NCI-H510A treated with DMSO at 0.1 percent for 48 hours (cell line): ENCODE measurements around the gene CARMIL1.
A peak's percentile ranks its signal among the peaks of the same experiment; 100 is the strongest.

Source experiments
- DNase-seq: peaks from one replicate; lab custom pipeline; 2025; lab: John Stamatoyannopoulos, UW

The CARMIL1 gene

GRCh38 chr6:25336996-25337395 is 57.8 kb downstream of the CARMIL1 start:
- no peak for DNase-seq

GRCh38 chr6:25337431-25337830 is 58.3 kb downstream of the CARMIL1 start:
- no peak for DNase-seq

GRCh38 chr6:25340431-25341202 is 61.4 kb downstream of the CARMIL1 start:
- no peak for DNase-seq

- DNase-seq, result no peak
These were observed 62.0 kb downstream of the CARMIL1 start for GRCh38 chr6:25341203-25341552.

- no peak for DNase-seq
These were observed 62.9 kb downstream of the CARMIL1 start for GRCh38 chr6:25341923-25342619.

- DNase-seq, result no peak
These were observed 63.6 kb downstream of the CARMIL1 start for GRCh38 chr6:25342802-25343201.

- no peak for DNase-seq
These were observed 64.8 kb downstream of the CARMIL1 start for GRCh38 chr6:25343984-25344383.

GRCh38 chr6:25344827-25345226 is 65.7 kb downstream of the CARMIL1 start:
- no peak for DNase-seq

- peak; percentile 91 for DNase-seq
These were observed 66.9 kb downstream of the CARMIL1 start for GRCh38 chr6:25346064-25346463.

GRCh38 chr6:25350573-25350972 is 71.4 kb downstream of the CARMIL1 start:
- DNase-seq, result no peak

- DNase-seq, result no peak
These were observed 72.3 kb downstream of the CARMIL1 start for GRCh38 chr6:25351485-25351884.

GRCh38 chr6:25352285-25352684 is 73.1 kb downstream of the CARMIL1 start:
- no peak for DNase-seq

- DNase-seq, result no peak
These were observed 75.1 kb downstream of the CARMIL1 start for GRCh38 chr6:25354078-25354932.

GRCh38 chr6:25359191-25359861 is 80.2 kb downstream of the CARMIL1 start:
- DNase-seq, result peak; percentile 40

GRCh38 chr6:25359891-25360290 is 80.7 kb downstream of the CARMIL1 start:
- no peak for DNase-seq

- no peak for DNase-seq
These were observed 81.4 kb downstream of the CARMIL1 start for GRCh38 chr6:25360621-25361020.

GRCh38 chr6:25363427-25363826 is 84.3 kb downstream of the CARMIL1 start:
- DNase-seq, result no peak

- DNase-seq, result no peak
These were observed 86.0 kb downstream of the CARMIL1 start for GRCh38 chr6:25365154-25365553.

GRCh38 chr6:25366903-25367545 is 87.8 kb downstream of the CARMIL1 start:
- no peak for DNase-seq

- DNase-seq, result no peak
These were observed 89.9 kb downstream of the CARMIL1 start for GRCh38 chr6:25369036-25369432.

GRCh38 chr6:25369433-25370177 is 90.4 kb downstream of the CARMIL1 start:
- DNase-seq, result peak; percentile 91
